Mucosa of descending colon (tissue), 3 donors: ENCODE data around the gene SMARCB1. TPM values are rescaled to one million over a fixed set of nuclear protein-coding genes. Genes with fewer than 3 reads are reported as not detected.

Experiments
- ATAC-seq: fragments of 200-7000 bp; cut with Tn5 transposase; one replicate; pipeline ENCODE4 v1.9.1; 2020; ENCODE audit warnings: mild to moderate bottlenecking, moderate library complexity
- DNase-seq, 3 donors: peaks; one replicate each; pipeline ENCODE4 v3.0.0-alpha.2; 2020
- H3K36me3 ChIP-seq: fragments of 200-600 bp; one replicate; pipeline ENCODE4 v1.8.0; 2021; ENCODE audit warnings: low read depth, mild to moderate bottlenecking
- H3K4me1 ChIP-seq: fragments of 200-600 bp; one replicate; pipeline ENCODE4 v1.8.0; 2021; ENCODE audit warnings: low read depth, mild to moderate bottlenecking
- H3K4me3 ChIP-seq: fragments of 200-600 bp; one replicate; pipeline ENCODE4 v1.8.0; 2021; ENCODE audit warnings: mild to moderate bottlenecking
- H3K9me3 ChIP-seq: fragments of 200-600 bp; one replicate; pipeline ENCODE4 v1.8.0; 2021; ENCODE audit warnings: mild to moderate bottlenecking
- CTCF ChIP-seq: fragments of 200-600 bp; IDR thresholded peaks from one replicate; pipeline ENCODE4 v1.8.0; 2022; ENCODE audit warnings: antibody characterized with exemption, mild to moderate bottlenecking
- intact Hi-C, 2 donors: fragments of 100-400 bp; cut with DNase I in 1 of 2; cut with micrococcal nuclease in 1 of 2; formaldehyde crosslinking; loops; one replicate each; pipeline versions ENCODE4 v1.11.0 to v1.11.1; 2022; cut with DNase I, micrococcal nuclease
- total RNA-seq, 3 donors: library from RNA; stranded (reverse); fragmentation: NEBNext Ultra II Directional in 2 of 3; extraction: Animal tissue kit (Norgen Biotek cat#: 25700) in 2 of 3; gene quantifications; one replicate each; pipeline versions ENCODE4 v1.2.1 to v1.2.4, GENCODE V29; 2021 to 2023
- donor health status: DM: no; HTN: no; CAD: no; lungs with moderate emphysema.
- donor health status: DM: no; HTN: no; CAD: no.
- donor health status: DM: no; HTN: yes; CAD: no.

SMARCB1 gene
- total RNA-seq, 3 donors from 2014 or later: 60.1 to 85.1 (median 69.3) TPM

GRCh38 chr22:23815541-23816155 is 28.9 kb downstream of the SMARCB1 start:
- Histone ChIP-seq H3K9me3 (no peaks in the 10 kb centered on the region), H3K4me1 (no peaks in the 10 kb centered on the region), H3K36me3 (peaks cover 11% of the 10 kb centered on the region), H3K4me3 (no peak overlapping the region)
- no peak for ATAC-seq
- TF ChIP-seq CTCF: no peak
- DNase-seq: peak in 1 of 3 donors; percentile 7
- intact Hi-C loops: no loop called here

DNA sequence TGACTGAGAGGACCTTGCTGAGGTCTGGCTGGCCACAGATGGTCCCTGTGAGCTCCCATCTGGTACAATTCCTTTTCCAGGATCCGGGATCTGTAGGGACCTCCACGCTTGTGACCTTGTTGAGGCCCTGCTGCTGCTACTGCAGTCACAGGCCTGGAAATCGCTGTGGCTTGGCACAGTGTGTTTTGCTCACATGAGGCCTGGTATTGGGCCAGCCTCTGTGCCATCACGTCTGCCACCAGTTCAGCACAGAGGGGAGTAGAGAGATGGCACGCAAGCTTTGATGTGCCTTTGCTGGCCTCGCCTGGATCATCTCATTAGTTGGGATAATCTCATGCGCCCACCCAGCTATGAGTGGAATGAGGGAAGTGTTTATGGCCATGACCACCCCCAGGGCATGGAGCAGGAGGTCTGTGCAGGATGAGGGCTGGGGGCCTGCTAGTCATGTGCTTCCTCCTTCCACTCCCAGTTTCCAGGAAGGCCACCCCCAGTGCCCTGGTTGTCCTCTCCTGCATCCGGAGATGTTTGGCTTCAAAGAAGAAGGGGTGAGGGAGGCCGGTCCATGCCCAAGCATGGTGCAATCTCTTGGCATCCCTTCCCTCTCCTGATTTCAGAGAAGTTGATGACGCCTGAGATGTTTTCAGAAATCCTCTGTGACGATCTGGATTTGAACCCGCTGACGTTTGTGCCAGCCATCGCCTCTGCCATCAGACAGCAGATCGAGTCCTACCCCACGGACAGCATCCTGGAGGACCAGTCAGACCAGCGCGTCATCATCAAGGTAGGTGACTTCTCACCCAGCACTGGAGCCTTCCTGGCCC is 29.6 kb downstream of the SMARCB1 start:
- DNase-seq: peak in 1 of 3 donors; percentile 14
- ATAC-seq: no peak

GRCh38 chr22:23817146-23817545 is 30.4 kb downstream of the SMARCB1 start:
- DNase-seq (peak in 1 of 3 donors; percentile 20), ATAC-seq (no peak)
- intact Hi-C loops: no loop called here
- Histone ChIP-seq H3K4me1 (no peaks in the 10 kb centered on the region), H3K4me3 (no peak overlapping the region), H3K9me3 (no peaks in the 10 kb centered on the region), H3K36me3 (peaks cover 11% of the 10 kb centered on the region)
- TF ChIP-seq CTCF: no peak

More for the DNA sequence above, 29.6 kb downstream of the SMARCB1 start:
- TF ChIP-seq CTCF: no peak
- Histone ChIP-seq H3K4me1 (no peaks in the 10 kb centered on the region), H3K4me3 (no peak overlapping the region), H3K36me3 (peaks cover 11% of the 10 kb centered on the region), H3K9me3 (no peaks in the 10 kb centered on the region)
- intact Hi-C loops: no loop called here

- Histone ChIP-seq H3K9me3 (no peaks in the 10 kb centered on the region), H3K4me1 (no peaks in the 10 kb centered on the region), H3K36me3 (peaks cover 11% of the 10 kb centered on the region), H3K4me3 (no peak overlapping the region)
- intact Hi-C loops: no loop called here
- no peak for TF ChIP-seq CTCF
- no peak for ATAC-seq
- DNase-seq: no peak
Observed at GRCh38 chr22:23818541-23818940, 31.8 kb downstream of the SMARCB1 start.

- Histone ChIP-seq H3K4me1 (no peaks in the 10 kb centered on the region), H3K36me3 (peaks cover 11% of the 10 kb centered on the region), H3K4me3 (no peak overlapping the region), H3K9me3 (no peaks in the 10 kb centered on the region)
- intact Hi-C loops: no loop called here
- peak; percentile 85 for ATAC-seq
- no peak for TF ChIP-seq CTCF
- DNase-seq: peak in 2 of 3 donors; percentile 33 to 62
Observed at GRCh38 chr22:23820748-23821211, 34.0 kb downstream of the SMARCB1 start.
